H1 (cell line): ENCODE data around the gene BACE2. TPM values are rescaled to one million over a fixed set of nuclear protein-coding genes. Genes with fewer than 3 reads are reported as not detected.

ENCODE experiments used
- EGR1 ChIP-seq: IDR thresholded peaks from 2 replicates; pipeline ENCODE4 v1.6.1; 2011; ENCODE audit warnings: low read depth, low read length, borderline replicate concordance
- RBBP5 ChIP-seq: IDR thresholded peaks from 2 replicates; pipeline ENCODE4 v1.7.1; 2012; ENCODE audit warnings: low read depth, mild to moderate bottlenecking, inconsistent platforms, low read length, moderate library complexity, borderline replicate concordance
- RFX5 ChIP-seq: IDR thresholded peaks from 2 replicates; pipeline ENCODE4 v1.6.1; 2011; ENCODE audit warnings: low read depth, low read length, improper control_type of control experiment, borderline replicate concordance
- polyA plus RNA-seq, 7 experiments: library from polyadenylated mRNA; depleted of rRNA in 3 of 7; stranded (reverse) in 5 of 7; unstranded in 2 of 7; fragments of >200 nt in 5 of 7; fragments of 200-250 nt in 2 of 7; gene quantifications; 1 replicate in 5 of 7; 2 replicates in 1 of 7; 4 replicates in 1 of 7; pipeline versions ENCODE4 v1.2.1 to v1.2.3, GENCODE V29; 2011 to 2013; ENCODE audit warnings: missing spikeins in 2 of 7, mixed read lengths in 2 of 7
- total RNA-seq: library from RNA; stranded (reverse); fragmentation: NEBNext Ultra II Directional; extraction: Animal tissue kit (Norgen Biotek cat#: 25700); gene quantifications from 2 replicates; pipeline ENCODE4 v1.2.1, GENCODE V29; 2021
- TF ChIP-seq, protein P1 (sequence below): fragments of 300-600 bp; sonication (generic); IDR thresholded peaks from 2 replicates; pipeline ENCODE4 v1.7.1; 2012; ENCODE audit warnings: low read length, moderate library complexity, mild to moderate bottlenecking, inconsistent platforms; ENCODE audit not compliant: insufficient replicate concordance

The BACE2 gene
- total and polyA plus RNA-seq, 2 of the 8 experiments (the other 6 are each of a cell fraction or from before 2014, with no cell fraction given): 8.1 to 10.9 TPM

DNA sequence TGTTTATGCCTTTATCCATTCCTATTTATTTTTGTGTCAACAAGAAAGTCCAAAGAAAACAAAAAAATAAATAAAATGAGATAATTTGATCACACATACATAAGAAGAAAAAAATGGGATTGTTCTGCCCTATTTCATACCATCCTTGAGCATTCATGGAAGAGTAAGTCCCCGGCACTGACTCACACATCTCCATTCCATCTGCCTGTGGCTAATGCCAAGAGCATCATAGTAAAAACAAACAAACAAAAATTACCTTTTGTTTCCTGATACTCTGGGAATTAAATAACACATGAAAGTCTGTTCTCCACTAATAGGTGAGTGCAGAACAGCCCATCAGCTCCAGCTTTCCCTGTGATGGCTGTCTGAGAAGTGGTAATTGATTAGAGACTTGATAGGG, 48.1 kb upstream of the BACE2 start (continued):
- TF ChIP-seq, protein P1, sequence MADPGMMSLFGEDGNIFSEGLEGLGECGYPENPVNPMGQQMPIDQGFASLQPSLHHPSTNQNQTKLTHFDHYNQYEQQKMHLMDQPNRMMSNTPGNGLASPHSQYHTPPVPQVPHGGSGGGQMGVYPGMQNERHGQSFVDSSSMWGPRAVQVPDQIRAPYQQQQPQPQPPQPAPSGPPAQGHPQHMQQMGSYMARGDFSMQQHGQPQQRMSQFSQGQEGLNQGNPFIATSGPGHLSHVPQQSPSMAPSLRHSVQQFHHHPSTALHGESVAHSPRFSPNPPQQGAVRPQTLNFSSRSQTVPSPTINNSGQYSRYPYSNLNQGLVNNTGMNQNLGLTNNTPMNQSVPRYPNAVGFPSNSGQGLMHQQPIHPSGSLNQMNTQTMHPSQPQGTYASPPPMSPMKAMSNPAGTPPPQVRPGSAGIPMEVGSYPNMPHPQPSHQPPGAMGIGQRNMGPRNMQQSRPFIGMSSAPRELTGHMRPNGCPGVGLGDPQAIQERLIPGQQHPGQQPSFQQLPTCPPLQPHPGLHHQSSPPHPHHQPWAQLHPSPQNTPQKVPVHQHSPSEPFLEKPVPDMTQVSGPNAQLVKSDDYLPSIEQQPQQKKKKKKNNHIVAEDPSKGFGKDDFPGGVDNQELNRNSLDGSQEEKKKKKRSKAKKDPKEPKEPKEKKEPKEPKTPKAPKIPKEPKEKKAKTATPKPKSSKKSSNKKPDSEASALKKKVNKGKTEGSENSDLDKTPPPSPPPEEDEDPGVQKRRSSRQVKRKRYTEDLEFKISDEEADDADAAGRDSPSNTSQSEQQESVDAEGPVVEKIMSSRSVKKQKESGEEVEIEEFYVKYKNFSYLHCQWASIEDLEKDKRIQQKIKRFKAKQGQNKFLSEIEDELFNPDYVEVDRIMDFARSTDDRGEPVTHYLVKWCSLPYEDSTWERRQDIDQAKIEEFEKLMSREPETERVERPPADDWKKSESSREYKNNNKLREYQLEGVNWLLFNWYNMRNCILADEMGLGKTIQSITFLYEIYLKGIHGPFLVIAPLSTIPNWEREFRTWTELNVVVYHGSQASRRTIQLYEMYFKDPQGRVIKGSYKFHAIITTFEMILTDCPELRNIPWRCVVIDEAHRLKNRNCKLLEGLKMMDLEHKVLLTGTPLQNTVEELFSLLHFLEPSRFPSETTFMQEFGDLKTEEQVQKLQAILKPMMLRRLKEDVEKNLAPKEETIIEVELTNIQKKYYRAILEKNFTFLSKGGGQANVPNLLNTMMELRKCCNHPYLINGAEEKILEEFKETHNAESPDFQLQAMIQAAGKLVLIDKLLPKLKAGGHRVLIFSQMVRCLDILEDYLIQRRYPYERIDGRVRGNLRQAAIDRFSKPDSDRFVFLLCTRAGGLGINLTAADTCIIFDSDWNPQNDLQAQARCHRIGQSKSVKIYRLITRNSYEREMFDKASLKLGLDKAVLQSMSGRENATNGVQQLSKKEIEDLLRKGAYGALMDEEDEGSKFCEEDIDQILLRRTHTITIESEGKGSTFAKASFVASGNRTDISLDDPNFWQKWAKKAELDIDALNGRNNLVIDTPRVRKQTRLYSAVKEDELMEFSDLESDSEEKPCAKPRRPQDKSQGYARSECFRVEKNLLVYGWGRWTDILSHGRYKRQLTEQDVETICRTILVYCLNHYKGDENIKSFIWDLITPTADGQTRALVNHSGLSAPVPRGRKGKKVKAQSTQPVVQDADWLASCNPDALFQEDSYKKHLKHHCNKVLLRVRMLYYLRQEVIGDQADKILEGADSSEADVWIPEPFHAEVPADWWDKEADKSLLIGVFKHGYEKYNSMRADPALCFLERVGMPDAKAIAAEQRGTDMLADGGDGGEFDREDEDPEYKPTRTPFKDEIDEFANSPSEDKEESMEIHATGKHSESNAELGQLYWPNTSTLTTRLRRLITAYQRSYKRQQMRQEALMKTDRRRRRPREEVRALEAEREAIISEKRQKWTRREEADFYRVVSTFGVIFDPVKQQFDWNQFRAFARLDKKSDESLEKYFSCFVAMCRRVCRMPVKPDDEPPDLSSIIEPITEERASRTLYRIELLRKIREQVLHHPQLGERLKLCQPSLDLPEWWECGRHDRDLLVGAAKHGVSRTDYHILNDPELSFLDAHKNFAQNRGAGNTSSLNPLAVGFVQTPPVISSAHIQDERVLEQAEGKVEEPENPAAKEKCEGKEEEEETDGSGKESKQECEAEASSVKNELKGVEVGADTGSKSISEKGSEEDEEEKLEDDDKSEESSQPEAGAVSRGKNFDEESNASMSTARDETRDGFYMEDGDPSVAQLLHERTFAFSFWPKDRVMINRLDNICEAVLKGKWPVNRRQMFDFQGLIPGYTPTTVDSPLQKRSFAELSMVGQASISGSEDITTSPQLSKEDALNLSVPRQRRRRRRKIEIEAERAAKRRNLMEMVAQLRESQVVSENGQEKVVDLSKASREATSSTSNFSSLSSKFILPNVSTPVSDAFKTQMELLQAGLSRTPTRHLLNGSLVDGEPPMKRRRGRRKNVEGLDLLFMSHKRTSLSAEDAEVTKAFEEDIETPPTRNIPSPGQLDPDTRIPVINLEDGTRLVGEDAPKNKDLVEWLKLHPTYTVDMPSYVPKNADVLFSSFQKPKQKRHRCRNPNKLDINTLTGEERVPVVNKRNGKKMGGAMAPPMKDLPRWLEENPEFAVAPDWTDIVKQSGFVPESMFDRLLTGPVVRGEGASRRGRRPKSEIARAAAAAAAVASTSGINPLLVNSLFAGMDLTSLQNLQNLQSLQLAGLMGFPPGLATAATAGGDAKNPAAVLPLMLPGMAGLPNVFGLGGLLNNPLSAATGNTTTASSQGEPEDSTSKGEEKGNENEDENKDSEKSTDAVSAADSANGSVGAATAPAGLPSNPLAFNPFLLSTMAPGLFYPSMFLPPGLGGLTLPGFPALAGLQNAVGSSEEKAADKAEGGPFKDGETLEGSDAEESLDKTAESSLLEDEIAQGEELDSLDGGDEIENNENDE: no peak
- TF ChIP-seq EGR1: no peak
- no peak for TF ChIP-seq RFX5
- no peak for TF ChIP-seq RBBP5
